GM13977 (cell line): ENCODE data around the gene TBL1XR1.
"Not testable (repeated sequence)": the region's sequence is repeated elsewhere in the genome, so short reads cannot be mapped to it uniquely, and the experiment has no call there.

Experiments
- DNase-seq: peaks from one replicate; pipeline ENCODE4 v3.0.0; 2012; ENCODE audit warnings: low spot score
- in situ Hi-C: fragments of 300-500 bp; cut with MboI; formaldehyde crosslinking; loops from one replicate; pipeline ENCODE4 v1.12.0; 2022; ENCODE audit warnings: low sequenced_read_pairs, low pct_unique_long_range_greater_than_20kb, mixed read lengths, inconsistent platforms; ENCODE audit not compliant: unreplicated experiment
- TF ChIP-seq, protein P1 (sequence below): IDR thresholded peaks from 2 replicates; pipeline ENCODE4 v1.5.1; 2012; ENCODE audit warnings: mild to moderate bottlenecking, control low read depth; ENCODE audit not compliant: insufficient read depth; ENCODE audit errors: extremely low read depth, missing control alignments

The TBL1XR1 gene

DNA sequence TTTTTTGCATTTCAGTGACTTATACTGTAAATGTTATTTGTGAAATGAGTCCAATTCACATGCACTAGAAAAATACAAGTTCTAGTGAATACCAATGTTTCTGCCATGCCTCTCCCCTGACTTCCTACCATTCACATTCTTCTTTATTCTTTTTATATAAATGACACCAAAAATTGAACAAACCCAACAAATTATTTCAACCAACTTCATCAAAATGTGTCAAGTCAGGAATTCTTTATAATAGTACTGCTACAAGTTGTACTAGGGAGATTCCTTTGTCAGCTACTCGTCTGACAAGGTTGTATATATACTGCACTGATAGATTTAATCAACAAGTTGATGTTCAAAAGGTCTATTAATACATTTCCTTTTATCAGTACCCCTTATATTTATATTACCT is 3.0 kb downstream of the TBL1XR1 start:
- no peak for DNase-seq
- TF ChIP-seq, protein P1, sequence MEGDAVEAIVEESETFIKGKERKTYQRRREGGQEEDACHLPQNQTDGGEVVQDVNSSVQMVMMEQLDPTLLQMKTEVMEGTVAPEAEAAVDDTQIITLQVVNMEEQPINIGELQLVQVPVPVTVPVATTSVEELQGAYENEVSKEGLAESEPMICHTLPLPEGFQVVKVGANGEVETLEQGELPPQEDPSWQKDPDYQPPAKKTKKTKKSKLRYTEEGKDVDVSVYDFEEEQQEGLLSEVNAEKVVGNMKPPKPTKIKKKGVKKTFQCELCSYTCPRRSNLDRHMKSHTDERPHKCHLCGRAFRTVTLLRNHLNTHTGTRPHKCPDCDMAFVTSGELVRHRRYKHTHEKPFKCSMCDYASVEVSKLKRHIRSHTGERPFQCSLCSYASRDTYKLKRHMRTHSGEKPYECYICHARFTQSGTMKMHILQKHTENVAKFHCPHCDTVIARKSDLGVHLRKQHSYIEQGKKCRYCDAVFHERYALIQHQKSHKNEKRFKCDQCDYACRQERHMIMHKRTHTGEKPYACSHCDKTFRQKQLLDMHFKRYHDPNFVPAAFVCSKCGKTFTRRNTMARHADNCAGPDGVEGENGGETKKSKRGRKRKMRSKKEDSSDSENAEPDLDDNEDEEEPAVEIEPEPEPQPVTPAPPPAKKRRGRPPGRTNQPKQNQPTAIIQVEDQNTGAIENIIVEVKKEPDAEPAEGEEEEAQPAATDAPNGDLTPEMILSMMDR = no peak
- in situ Hi-C loops = no loop called here

DNA sequence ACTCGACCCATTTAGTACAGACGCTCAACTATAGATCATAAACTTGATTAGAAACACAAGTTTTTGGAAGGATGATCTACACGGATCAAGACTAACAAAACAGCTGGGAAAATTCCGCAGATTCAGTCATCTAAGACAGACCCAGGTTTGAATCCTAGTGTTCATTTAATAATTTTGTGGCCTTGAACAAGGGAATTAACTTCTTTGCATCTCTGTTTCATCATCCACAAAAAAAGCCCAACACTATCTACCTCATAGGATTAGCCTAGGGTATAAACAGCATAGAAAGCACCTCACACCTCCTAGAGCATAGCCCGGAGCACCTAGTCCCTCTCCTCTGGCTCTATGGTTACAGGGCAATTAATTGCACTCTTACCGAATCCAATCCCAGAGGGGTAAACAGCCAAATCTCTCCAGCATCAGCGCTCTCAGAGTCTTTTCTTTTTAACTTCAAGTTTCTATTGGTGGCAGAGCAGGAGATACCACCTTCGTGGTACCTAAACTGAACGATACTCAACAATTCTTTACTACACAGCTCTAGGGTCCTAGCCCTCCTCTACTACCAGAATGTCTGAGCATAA is 3.5 kb downstream of the TBL1XR1 start:
- TF ChIP-seq, protein P1 = no peak
- in situ Hi-C loops = no loop called here
- no peak for DNase-seq

DNA sequence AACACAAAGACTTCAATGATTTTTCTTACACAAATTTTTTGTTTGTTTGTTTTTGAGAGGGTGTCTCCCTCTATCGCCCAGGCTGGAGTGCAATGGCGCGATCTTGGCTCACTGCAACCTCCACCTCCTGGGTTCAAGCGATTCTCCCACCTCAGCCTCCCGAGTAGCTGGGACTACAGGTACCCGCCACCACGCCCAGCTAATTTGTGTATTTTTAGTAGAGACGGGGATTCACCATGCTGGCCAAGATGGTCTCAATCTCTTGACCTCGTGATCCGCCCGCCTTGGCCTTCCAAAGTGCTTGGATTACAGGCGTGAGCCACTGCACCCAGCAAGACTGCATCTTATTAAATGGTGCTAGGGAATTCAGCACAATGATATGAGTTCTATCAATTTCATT is 4.0 kb downstream of the TBL1XR1 start:
- in situ Hi-C loops, DNase-seq: not testable (repeated sequence)

DNA sequence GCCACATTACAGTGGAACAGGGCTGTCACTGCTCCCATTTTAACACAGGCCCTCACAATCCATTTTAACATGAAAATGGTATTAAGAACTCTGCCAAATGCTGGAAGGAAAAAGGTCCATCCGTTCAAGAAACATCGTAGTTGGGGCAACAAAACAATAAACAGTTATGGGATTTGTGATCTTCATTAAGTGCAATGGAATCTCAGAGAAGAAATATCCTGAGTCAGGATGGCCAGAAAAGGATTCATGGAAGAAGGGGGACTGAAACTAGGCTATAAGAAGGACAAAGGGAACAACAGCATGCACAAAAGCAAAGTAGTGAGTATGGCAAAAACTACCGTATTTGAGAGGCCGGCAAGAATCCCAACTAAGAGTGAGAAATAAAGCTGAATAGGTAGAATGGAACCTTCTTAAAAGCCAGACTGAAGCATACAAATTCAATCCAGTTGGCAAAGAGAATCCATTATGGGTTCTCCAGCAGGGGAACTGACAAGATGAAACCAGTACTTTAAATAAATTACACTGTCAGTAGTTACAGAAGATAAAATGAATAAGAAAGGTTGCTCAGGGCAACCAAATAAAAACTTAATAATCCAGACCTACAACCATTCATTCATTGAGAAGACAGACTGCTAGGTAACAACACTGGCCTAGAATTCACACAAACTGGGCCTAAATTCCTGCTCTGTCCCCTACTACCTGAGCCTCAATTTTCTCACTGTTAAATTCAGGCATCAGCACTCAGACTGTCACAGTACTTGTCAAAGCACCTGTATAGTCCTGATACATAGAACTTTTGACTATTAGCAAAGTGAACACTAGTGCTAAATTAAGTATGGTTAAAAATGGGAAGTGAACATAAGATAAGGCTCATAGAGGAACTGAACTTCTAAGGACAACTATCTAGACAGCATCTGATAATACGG is 6.3 kb downstream of the TBL1XR1 start:
- in situ Hi-C loops = no loop called here
- TF ChIP-seq, protein P1 = no peak
- no peak for DNase-seq

DNA sequence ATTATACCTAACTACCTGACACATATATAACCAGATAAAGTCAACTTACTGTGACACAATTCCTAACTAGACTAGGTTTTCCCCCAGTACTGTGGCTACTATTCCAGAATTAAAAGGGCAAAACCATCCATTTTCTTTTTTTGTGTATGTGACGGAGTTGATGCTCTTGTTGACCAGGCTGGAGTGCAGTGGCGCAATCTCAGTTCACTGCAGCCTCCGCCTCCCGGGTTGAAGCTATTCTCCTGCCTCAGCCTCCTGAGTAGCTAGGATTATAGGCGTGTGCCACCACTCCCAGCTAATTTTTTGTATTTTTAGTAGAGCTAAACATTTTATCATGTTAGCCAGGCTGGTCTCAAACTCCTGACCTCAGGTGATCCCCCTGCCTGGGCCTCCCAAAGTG is 7.1 kb downstream of the TBL1XR1 start:
- in situ Hi-C loops, DNase-seq: not testable (repeated sequence)

DNA sequence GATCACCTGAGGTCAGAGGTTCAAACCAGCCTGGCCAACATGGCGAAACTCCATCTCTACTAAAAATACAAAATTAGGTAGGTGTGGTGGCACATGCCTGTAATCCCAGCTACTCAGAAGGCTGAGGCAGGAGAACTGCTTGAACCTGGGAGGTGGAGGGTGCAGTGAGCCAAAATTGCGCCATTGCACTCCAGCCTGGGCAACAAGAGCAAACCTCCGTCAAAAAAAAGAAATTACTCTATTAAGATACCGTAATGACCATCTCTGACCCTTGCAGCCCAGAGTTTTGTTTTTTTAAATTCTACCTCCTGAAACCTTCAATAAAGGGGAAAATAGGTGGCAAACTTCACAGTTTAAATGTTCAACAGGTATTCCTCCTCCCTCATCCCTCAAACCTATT is 9.0 kb downstream of the TBL1XR1 start:
- DNase-seq = not testable (repeated sequence)
- in situ Hi-C loops = loop anchor here (10.0 kb wide), 1 partner anchor 134 kb away; no protein-coding TSS in a partner anchor

DNA sequence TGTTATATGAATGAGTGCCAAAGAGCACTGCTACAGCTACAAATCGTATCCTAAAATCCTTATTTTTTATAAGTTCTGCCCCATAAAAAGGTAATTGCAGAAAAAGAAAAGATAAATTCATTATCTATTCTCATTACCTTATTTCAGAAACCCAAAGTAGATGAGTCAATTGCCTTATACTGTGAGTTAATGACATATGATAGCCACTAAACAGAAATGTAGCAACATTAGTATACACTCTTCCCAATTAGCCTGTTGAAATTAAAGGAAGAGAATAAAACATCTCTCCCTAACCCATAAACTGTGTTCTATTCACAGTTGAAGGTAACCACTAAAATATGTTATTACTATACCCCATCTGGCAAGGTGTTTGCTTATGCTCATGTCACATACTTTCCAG is 11.0 kb downstream of the TBL1XR1 start:
- TF ChIP-seq, protein P1 = no peak
- no peak for DNase-seq
- in situ Hi-C loops = loop anchor here (10.0 kb wide), 1 partner anchor 132 kb away; no protein-coding TSS in a partner anchor

DNA sequence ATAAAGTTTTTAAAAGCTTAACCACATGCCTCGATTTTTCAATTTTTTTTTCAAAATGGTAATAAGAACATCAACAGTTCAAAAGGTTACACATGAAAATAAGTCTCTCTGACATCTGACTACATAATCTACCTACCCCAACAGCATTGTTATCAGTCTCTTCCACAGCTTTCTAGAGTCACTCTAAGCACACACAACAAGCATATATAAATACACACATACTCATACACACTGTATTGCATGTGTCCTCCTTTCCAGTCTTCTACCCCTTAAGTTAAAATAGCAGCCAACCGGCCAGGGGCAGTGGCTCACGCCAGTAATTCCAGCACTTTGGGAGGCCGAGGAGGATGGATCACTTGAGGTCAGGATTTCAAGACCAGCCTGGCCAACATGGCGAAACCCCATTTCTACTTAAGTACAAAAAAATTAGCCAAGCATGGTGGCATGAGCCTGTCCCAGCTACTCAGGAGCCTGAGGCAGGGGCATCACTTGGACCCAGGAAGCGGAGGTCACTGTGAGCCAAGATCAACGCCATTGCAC is 12.2 kb downstream of the TBL1XR1 start:
- in situ Hi-C loops = loop anchor here (10.0 kb wide), 1 partner anchor 130 kb away; no protein-coding TSS in a partner anchor
- no peak for DNase-seq
- TF ChIP-seq, protein P1 = no peak

DNA sequence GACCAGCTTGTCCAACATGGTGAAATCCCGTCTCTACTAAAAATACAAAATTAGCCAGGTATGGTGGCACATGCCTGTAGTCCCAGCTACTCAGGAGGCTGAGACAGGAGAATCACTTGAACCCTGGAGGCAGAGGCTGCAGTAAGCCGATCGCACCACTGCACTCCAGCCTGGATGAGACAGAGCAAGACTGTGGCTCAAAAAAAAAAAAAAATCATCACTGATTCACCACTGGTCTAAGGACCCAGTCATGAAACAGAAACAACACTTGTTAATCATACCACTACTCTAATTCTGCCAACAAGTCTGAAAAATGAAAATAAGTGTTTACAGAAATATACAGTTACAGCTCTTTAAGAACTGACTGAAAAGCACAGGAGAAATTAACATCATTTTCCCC is 12.7 kb downstream of the TBL1XR1 start:
- in situ Hi-C loops = loop anchor here (10.0 kb wide), 1 partner anchor 130 kb away; no protein-coding TSS in a partner anchor
- peak; percentile 47 for DNase-seq
